ENCODE results near the gene SFXN5.

The SFXN5 gene

GRCh38 chr2:73013936-73014335 is 57.6 kb downstream of the SFXN5 start:
- TF ChIP-seq CTCF (IDR thresholded peaks at IDR 0.05; ENCODE audit: low read depth, low read length, missing control alignments), result no peak
- no peak overlapping the region for H3K4me3 ChIP-seq (replicated peaks; ENCODE audit: low read depth, low read length)
- DNase-seq (ENCODE audit: extremely low read depth, low read depth), result no peak

- H3K4me3 ChIP-seq (replicated peaks; ENCODE audit: low read depth, low read length), result no peak overlapping the region
- DNase-seq (ENCODE audit: extremely low read depth, low read depth), result no peak
- no peak for TF ChIP-seq CTCF (IDR thresholded peaks at IDR 0.05; ENCODE audit: low read depth, low read length, missing control alignments)
Observed at GRCh38 chr2:73009177-73009839, 62.2 kb downstream of the SFXN5 start.

- H3K4me3 ChIP-seq (replicated peaks; ENCODE audit: low read depth, low read length), result no peak overlapping the region
- no peak for DNase-seq (ENCODE audit: extremely low read depth, low read depth)
- TF ChIP-seq CTCF (IDR thresholded peaks at IDR 0.05; ENCODE audit: low read depth, low read length, missing control alignments), result no peak
Observed at GRCh38 chr2:73008766-73009135, 62.8 kb downstream of the SFXN5 start.

- DNase-seq (ENCODE audit: extremely low read depth, low read depth), result no peak
- no peak overlapping the region for H3K4me3 ChIP-seq (replicated peaks; ENCODE audit: low read depth, low read length)
- TF ChIP-seq CTCF (IDR thresholded peaks at IDR 0.05; ENCODE audit: low read depth, low read length, missing control alignments), result no peak
Observed at GRCh38 chr2:73007991-73008765, 63.3 kb downstream of the SFXN5 start.

- TF ChIP-seq CTCF (IDR thresholded peaks at IDR 0.05; ENCODE audit: low read depth, low read length, missing control alignments), result no peak
- DNase-seq (ENCODE audit: extremely low read depth, low read depth), result no peak
- H3K4me3 ChIP-seq (replicated peaks; ENCODE audit: low read depth, low read length), result no peak overlapping the region
Observed at GRCh38 chr2:73006969-73007710, 64.4 kb downstream of the SFXN5 start.

- DNase-seq (ENCODE audit: extremely low read depth, low read depth), result no peak
- H3K4me3 ChIP-seq (replicated peaks; ENCODE audit: low read depth, low read length), result no peak overlapping the region
- no peak for TF ChIP-seq CTCF (IDR thresholded peaks at IDR 0.05; ENCODE audit: low read depth, low read length, missing control alignments)
Observed at GRCh38 chr2:73004889-73005596, 66.5 kb downstream of the SFXN5 start.

Measured in HFF-Myc (cell line).